Transverse colon (tissue), 4 donors: Measurements from ENCODE around the gene AP1S3.

Experiments
- POLR2AphosphoS5 ChIP-seq, 3 donors: sonication (generic); formaldehyde crosslinking; IDR thresholded peaks; one replicate each; pipeline ENCODE4 v1.6.1; 2016; ENCODE audit warnings: antibody characterized with exemption in 3 of 3
- TF ChIP-seq, protein P1 (sequence below), 5 experiments: fragments of 200-600 bp in 3 of 5; fragments of 450-650 bp in 2 of 5; sonication (generic) in 3 of 5; IDR thresholded peaks; 1 replicate in 2 of 5; 2 replicates in 3 of 5; pipeline ENCODE4 v1.5.1; 2016 to 2017; ENCODE audit warnings: antibody characterized with exemption in 5 of 5, inconsistent platforms in 3 of 5, mild to moderate bottlenecking in 2 of 5, moderate library complexity in 1 of 5

DNA sequence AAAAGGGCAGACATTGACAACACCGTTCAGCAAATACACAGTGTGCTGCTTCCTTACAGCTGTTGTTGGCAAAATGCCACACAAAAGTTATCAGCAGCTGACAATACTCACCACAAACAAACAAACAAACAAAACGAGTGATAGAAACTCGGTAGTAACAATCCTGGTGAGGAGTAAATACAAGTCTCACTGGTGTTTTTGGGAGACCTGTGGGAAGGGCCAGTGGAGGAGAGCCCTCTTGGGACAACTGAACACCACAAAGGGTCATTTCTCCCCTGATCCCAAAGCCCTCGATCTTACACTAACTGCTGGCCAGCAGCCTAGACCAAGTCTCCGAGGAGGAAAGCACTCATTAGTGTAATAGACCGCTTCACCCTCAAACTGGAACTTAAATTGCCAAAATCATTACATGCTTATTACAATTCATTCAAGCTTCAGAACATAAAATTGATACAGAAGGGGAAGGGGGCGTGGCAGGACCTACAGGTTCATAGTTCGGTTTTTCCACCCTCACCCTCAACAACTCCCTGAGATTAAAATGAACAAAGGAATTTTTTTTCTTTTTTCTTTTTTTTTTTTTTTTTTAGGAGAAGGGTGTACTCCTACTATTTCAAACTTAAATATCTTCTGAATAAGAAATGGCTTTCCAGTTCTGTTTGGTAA, 5.0 kb downstream of the AP1S3 start:
- TF ChIP-seq, protein P1, sequence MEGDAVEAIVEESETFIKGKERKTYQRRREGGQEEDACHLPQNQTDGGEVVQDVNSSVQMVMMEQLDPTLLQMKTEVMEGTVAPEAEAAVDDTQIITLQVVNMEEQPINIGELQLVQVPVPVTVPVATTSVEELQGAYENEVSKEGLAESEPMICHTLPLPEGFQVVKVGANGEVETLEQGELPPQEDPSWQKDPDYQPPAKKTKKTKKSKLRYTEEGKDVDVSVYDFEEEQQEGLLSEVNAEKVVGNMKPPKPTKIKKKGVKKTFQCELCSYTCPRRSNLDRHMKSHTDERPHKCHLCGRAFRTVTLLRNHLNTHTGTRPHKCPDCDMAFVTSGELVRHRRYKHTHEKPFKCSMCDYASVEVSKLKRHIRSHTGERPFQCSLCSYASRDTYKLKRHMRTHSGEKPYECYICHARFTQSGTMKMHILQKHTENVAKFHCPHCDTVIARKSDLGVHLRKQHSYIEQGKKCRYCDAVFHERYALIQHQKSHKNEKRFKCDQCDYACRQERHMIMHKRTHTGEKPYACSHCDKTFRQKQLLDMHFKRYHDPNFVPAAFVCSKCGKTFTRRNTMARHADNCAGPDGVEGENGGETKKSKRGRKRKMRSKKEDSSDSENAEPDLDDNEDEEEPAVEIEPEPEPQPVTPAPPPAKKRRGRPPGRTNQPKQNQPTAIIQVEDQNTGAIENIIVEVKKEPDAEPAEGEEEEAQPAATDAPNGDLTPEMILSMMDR (IDR thresholded peaks at IDR 0.05): no peak
- TF ChIP-seq POLR2AphosphoS5 (IDR thresholded peaks at IDR 0.05): no peak
